Measurements from ENCODE around the gene CAV3.

GRCh38 chr3:8765528-8765927, 31.9 kb downstream of the CAV3 start:
- TF ChIP-seq CTCF (conservative IDR thresholded peaks at IDR 0.05), result no peak
- TF ChIP-seq ZFX (IDR thresholded peaks at IDR 0.05), result no peak
